Cardiac septum (tissue), 1 donor: Measurements from ENCODE around the gene ELOVL3. TPM values are rescaled to one million over a fixed set of nuclear protein-coding genes. Genes with fewer than 3 reads are reported as not detected.
"Not testable (repeated sequence)": the region's sequence is repeated elsewhere in the genome, so short reads cannot be mapped to it uniquely, and the experiment has no call there.

ENCODE experiments used
- DNase-seq: peaks from one replicate; pipeline ENCODE4 v3.0.0-alpha.2; 2020; ENCODE audit warnings: low spot score
- intact Hi-C: fragments of 100-400 bp; cut with DNase I; formaldehyde crosslinking; loops from one replicate; pipeline ENCODE4 v1.14.0; 2022
- long read RNA-seq: library from polyadenylated mRNA; unstranded; transcript quantifications from one replicate; pipeline ENCODE4 v2.0.0, GENCODE V29; 2021
- total RNA-seq: library from RNA; stranded (reverse); fragmentation: NEBNext Ultra II Directional; extraction: Animal tissue kit (Norgen Biotek cat#: 25700); gene quantifications from one replicate; pipeline ENCODE4 v1.2.1, GENCODE V29; 2021
- donor health status: DM: no; HTN: no; CAD: no.

The ELOVL3 gene
- total RNA-seq, result not detected
- long read RNA-seq, result 0 reads

- intact Hi-C loops, result loop anchor here (5.0 kb wide), 1 partner anchor 59 kb away; no protein-coding TSS in a partner anchor
These were observed at the start of gene ELOVL3 for GRCh38 chr10:102225646-102226541. Gene ELOVL3, plus strand, starts transcription at chr10:102226299. Its CDS starts 250 bp downstream, at chr10:102226549.

GRCh38 chr10:102184606-102185005 is 41.5 kb upstream of the ELOVL3 start:
- DNase-seq, result no peak
- intact Hi-C loops, result no loop called here

More at GRCh38 chr10:102225646-102226541, at the start of gene ELOVL3:
- DNase-seq, result peak; percentile 98

GRCh38 chr10:102185272-102185671 is 40.8 kb upstream of the ELOVL3 start:
- DNase-seq, result no peak
- intact Hi-C loops, result no loop called here

- intact Hi-C loops, result no loop called here
- DNase-seq, result no peak
These were observed 40.1 kb upstream of the ELOVL3 start for GRCh38 chr10:102185811-102186527.

GRCh38 chr10:102188298-102188940 is 37.7 kb upstream of the ELOVL3 start:
- intact Hi-C loops, result no loop called here
- no peak for DNase-seq

GRCh38 chr10:102188941-102189898 is 36.9 kb upstream of the ELOVL3 start:
- intact Hi-C loops, DNase-seq: not testable (repeated sequence)

- intact Hi-C loops, result no loop called here
- no peak for DNase-seq
These were observed 34.1 kb upstream of the ELOVL3 start for GRCh38 chr10:102191956-102192355.

- DNase-seq, result no peak
- intact Hi-C loops, result no loop called here
These were observed 30.7 kb upstream of the ELOVL3 start for GRCh38 chr10:102195296-102195870.

- DNase-seq, result no peak
- intact Hi-C loops, result no loop called here
These were observed 29.2 kb upstream of the ELOVL3 start for GRCh38 chr10:102196893-102197292.

- no peak for DNase-seq
- intact Hi-C loops, result no loop called here
These were observed 28.1 kb upstream of the ELOVL3 start for GRCh38 chr10:102198027-102198426.

- intact Hi-C loops, result no loop called here
- no peak for DNase-seq
These were observed 25.1 kb upstream of the ELOVL3 start for GRCh38 chr10:102200751-102201640.

- intact Hi-C loops, result no loop called here
- no peak for DNase-seq
These were observed 23.7 kb upstream of the ELOVL3 start for GRCh38 chr10:102202386-102202785.

- DNase-seq, result no peak
- intact Hi-C loops, result no loop called here
These were observed 17.6 kb upstream of the ELOVL3 start for GRCh38 chr10:102208311-102209035.

- intact Hi-C loops, result no loop called here
- no peak for DNase-seq
These were observed 14.3 kb upstream of the ELOVL3 start for GRCh38 chr10:102211615-102212299.

GRCh38 chr10:102213599-102213998 is 12.5 kb upstream of the ELOVL3 start:
- DNase-seq, intact Hi-C loops: not testable (repeated sequence)

GRCh38 chr10:102219370-102219769 is 6.7 kb upstream of the ELOVL3 start:
- intact Hi-C loops, result no loop called here
- DNase-seq, result no peak
